Subcutaneous abdominal adipose tissue (tissue), 5 donors: ENCODE measurements around the gene LGALS9.
"Not testable (repeated sequence)": the region's sequence is repeated elsewhere in the genome, so short reads cannot be mapped to it uniquely, and the experiment has no call there.

Source experiments
- H3K27ac ChIP-seq: one replicate; pipeline ENCODE4 v1.7.0; 2013; ENCODE audit warnings: low read depth, mild to moderate bottlenecking, inconsistent platforms, low read length, moderate library complexity
- H3K27me3 ChIP-seq, 5 donors: one replicate each; pipeline ENCODE4 v1.7.0; 2013; ENCODE audit warnings: low read length in 5 of 5, inconsistent platforms in 1 of 5; ENCODE audit not compliant: control insufficient read depth in 5 of 5, insufficient read depth in 4 of 5
- H3K36me3 ChIP-seq, 5 donors: one replicate each; pipeline ENCODE4 v1.7.0; 2013; ENCODE audit warnings: low read length in 5 of 5; ENCODE audit not compliant: control insufficient read depth in 5 of 5, insufficient read depth in 5 of 5
- H3K4me1 ChIP-seq, 5 donors: one replicate each; pipeline ENCODE4 v1.7.0; 2013; ENCODE audit warnings: low read length in 5 of 5, mild to moderate bottlenecking in 3 of 5, moderate library complexity in 1 of 5; ENCODE audit not compliant: control insufficient read depth in 5 of 5, insufficient read depth in 5 of 5
- H3K4me3 ChIP-seq, 5 donors: one replicate each; pipeline ENCODE4 v1.7.0; 2013; ENCODE audit warnings: low read length in 5 of 5, low read depth in 1 of 5
- H3K9ac ChIP-seq, 5 donors: one replicate each; pipeline ENCODE4 v1.7.0; 2013; ENCODE audit warnings: low read length in 5 of 5, mild to moderate bottlenecking in 4 of 5, moderate library complexity in 3 of 5
- H3K9me3 ChIP-seq, 5 donors: one replicate each; pipeline ENCODE4 v1.7.0; 2013; ENCODE audit warnings: low read length in 5 of 5; ENCODE audit not compliant: control insufficient read depth in 5 of 5
- donor health status: healthy.
- donor health status: healthy.
- donor health status: healthy.
- donor health status: healthy.
- donor health status: healthy.

The LGALS9 gene

GRCh38 chr17:27669136-27669535 is 38.1 kb downstream of the LGALS9 start:
- Histone ChIP-seq H3K4me3 (no peak overlapping the region), H3K27ac (no peak overlapping the region), H3K9me3 (no peaks in the 10 kb centered on the region), H3K9ac (no peak overlapping the region), H3K27me3 (no peaks in the 10 kb centered on the region), H3K4me1 (peaks cover 0 to 11% (median 0%) of the 10 kb centered on the region in 5 donors), H3K36me3 (no peaks in the 10 kb centered on the region)

GRCh38 chr17:27669850-27670249 is 38.9 kb downstream of the LGALS9 start:
- no peak overlapping the region for H3K4me3 ChIP-seq
- no peaks in the 10 kb centered on the region for H3K36me3 ChIP-seq
- no peak overlapping the region for H3K27ac ChIP-seq
- H3K9me3 ChIP-seq = no peaks in the 10 kb centered on the region
- no peaks in the 10 kb centered on the region for H3K27me3 ChIP-seq
- no peak overlapping the region for H3K9ac ChIP-seq
- H3K4me1 ChIP-seq = peaks cover 0 to 11% (median 0%) of the 10 kb centered on the region in 5 donors

- Histone ChIP-seq H3K9me3 (no peaks in the 10 kb centered on the region), H3K27ac (no peak overlapping the region), H3K36me3 (no peaks in the 10 kb centered on the region), H3K4me3 (no peak overlapping the region), H3K27me3 (no peaks in the 10 kb centered on the region), H3K4me1 (peaks cover 0 to 11% (median 0%) of the 10 kb centered on the region in 5 donors), H3K9ac (no peak overlapping the region)
These were observed 40.0 kb downstream of the LGALS9 start for GRCh38 chr17:27670791-27671590.

- H3K4me3 ChIP-seq = no peak overlapping the region
- no peak overlapping the region for H3K27ac ChIP-seq
- H3K4me1 ChIP-seq = peaks cover 0 to 11% (median 0%) of the 10 kb centered on the region in 5 donors
- H3K9ac ChIP-seq = no peak overlapping the region
- H3K27me3 ChIP-seq = peaks cover 0 to 4% (median 0%) of the 10 kb centered on the region in 5 donors
- H3K36me3 ChIP-seq = no peaks in the 10 kb centered on the region
- H3K9me3 ChIP-seq = no peaks in the 10 kb centered on the region
These were observed 40.6 kb downstream of the LGALS9 start for GRCh38 chr17:27671591-27671910.

GRCh38 chr17:27671977-27672480 is 41.0 kb downstream of the LGALS9 start:
- H3K27me3 ChIP-seq, H3K9ac ChIP-seq, H3K9me3 ChIP-seq, H3K4me3 ChIP-seq, H3K36me3 ChIP-seq, H3K27ac ChIP-seq: not testable (repeated sequence)
- peaks cover 0 to 11% (median 0%) of the 10 kb centered on the region in 5 donors for H3K4me1 ChIP-seq

- Histone ChIP-seq H3K4me3 (no peak overlapping the region), H3K9ac (no peak overlapping the region), H3K27me3 (peaks cover 0 to 4% (median 0%) of the 10 kb centered on the region in 5 donors), H3K9me3 (no peaks in the 10 kb centered on the region), H3K4me1 (peaks cover 0 to 11% (median 0%) of the 10 kb centered on the region in 5 donors), H3K27ac (no peak overlapping the region), H3K36me3 (no peaks in the 10 kb centered on the region)
These were observed 43.3 kb downstream of the LGALS9 start for GRCh38 chr17:27674335-27674734.

- no peak overlapping the region for H3K9ac ChIP-seq
- no peaks in the 10 kb centered on the region for H3K9me3 ChIP-seq
These were observed 46.2 kb downstream of the LGALS9 start for GRCh38 chr17:27677191-27677590.

GRCh38 chr17:27686322-27686721 is 55.3 kb downstream of the LGALS9 start:
- peaks cover 3 to 20% (median 7%) of the 10 kb centered on the region in 5 donors for H3K9me3 ChIP-seq
- not testable (repeated sequence) for H3K36me3 ChIP-seq, H3K4me3 ChIP-seq, H3K4me1 ChIP-seq, H3K27me3 ChIP-seq, H3K27ac ChIP-seq, H3K9ac ChIP-seq

More at GRCh38 chr17:27677191-27677590, 46.2 kb downstream of the LGALS9 start:
- Histone ChIP-seq H3K4me1 (no peaks in the 10 kb centered on the region), H3K36me3 (no peaks in the 10 kb centered on the region), H3K27ac (no peak overlapping the region), H3K4me3 (no peak overlapping the region), H3K27me3 (peaks cover 0 to 4% (median 0%) of the 10 kb centered on the region in 5 donors)

- no peak overlapping the region for H3K4me3 ChIP-seq
- peaks cover 4 to 23% (median 22%) of the 10 kb centered on the region in 5 donors for H3K9me3 ChIP-seq
- no peaks in the 10 kb centered on the region for H3K36me3 ChIP-seq
- no peaks in the 10 kb centered on the region for H3K4me1 ChIP-seq
- no peaks in the 10 kb centered on the region for H3K27me3 ChIP-seq
- H3K9ac ChIP-seq = no peak overlapping the region
- no peak overlapping the region for H3K27ac ChIP-seq
These were observed 59.9 kb downstream of the LGALS9 start for GRCh38 chr17:27690882-27691281.

GRCh38 chr17:27695254-27695814 is 64.3 kb downstream of the LGALS9 start:
- H3K27ac ChIP-seq, H3K27me3 ChIP-seq, H3K4me1 ChIP-seq, H3K9ac ChIP-seq, H3K36me3 ChIP-seq: not testable (repeated sequence)
- Histone ChIP-seq H3K4me3 (peak overlapping the region in 1 of 5 donors; percentile 26), H3K9me3 (peaks cover 2 to 23% (median 19%) of the 10 kb centered on the region in 5 donors)
